HFFc6 (cell line): ENCODE data around the gene IL17RA. TPM values are rescaled to one million over a fixed set of nuclear protein-coding genes. Genes with fewer than 3 reads are reported as not detected.
"Not testable (repeated sequence)": the region's sequence is repeated elsewhere in the genome, so short reads cannot be mapped to it uniquely, and the experiment has no call there.

Experiments used
- DNase-seq: peaks from one replicate; pipeline ENCODE4 v3.0.0-alpha.2; 2018
- H3K27ac Mint-ChIP-seq: 2 replicates; pipeline ENCODE4 v1.8.0; 2020; ENCODE audit warnings: mild to moderate bottlenecking, mixed read lengths
- H3K27me3 Mint-ChIP-seq: 2 replicates; pipeline ENCODE4 v1.8.0; 2021; ENCODE audit warnings: mild to moderate bottlenecking, moderate library complexity, mixed read lengths; ENCODE audit not compliant: insufficient read depth
- H3K36me3 Mint-ChIP-seq: 2 replicates; pipeline ENCODE4 v1.8.0; 2021; ENCODE audit warnings: low read depth, mixed read lengths
- H3K4me1 Mint-ChIP-seq: 2 replicates; pipeline ENCODE4 v1.8.0; 2020; ENCODE audit warnings: low read depth, mixed read lengths
- H3K4me3 Mint-ChIP-seq: 2 replicates; pipeline ENCODE4 v1.8.0; 2020; ENCODE audit warnings: mild to moderate bottlenecking, moderate library complexity, mixed read lengths
- H3K9me3 Mint-ChIP-seq: 2 replicates; pipeline ENCODE4 v1.8.0; 2020; ENCODE audit warnings: mild to moderate bottlenecking, mixed read lengths
- CTCF ChIP-seq: fragments of 200-600 bp; sonication (generic); IDR thresholded peaks from 2 replicates; pipeline ENCODE4 v1.5.0; 2021; ENCODE audit warnings: antibody characterized with exemption, mild to moderate bottlenecking
- total RNA-seq, 6 experiments: library from RNA; stranded (reverse); fragmentation: NEBNext Ultra II Directional; extraction: Animal tissue kit (Norgen Biotek cat#: 25700); gene quantifications; 2 replicates in 1 of 6; 3 replicates in 5 of 6; pipeline ENCODE4 v1.2.3, GENCODE V29; 2021

Gene IL17RA
- total RNA-seq, 6 experiments from 2014 or later = 10.5 to 14.4 (median 13.7) TPM

- no peaks in the 10 kb centered on the region for H3K9me3 Mint-ChIP-seq
- no peaks in the 10 kb centered on the region for H3K27me3 Mint-ChIP-seq
- no peaks in the 10 kb centered on the region for H3K4me1 Mint-ChIP-seq
- H3K27ac Mint-ChIP-seq = no peak overlapping the region
- no peak for TF ChIP-seq CTCF
- DNase-seq = no peak
- no peak overlapping the region for H3K4me3 Mint-ChIP-seq
- peaks cover 11% of the 10 kb centered on the region for H3K36me3 Mint-ChIP-seq
These were observed 60.4 kb downstream of the IL17RA start for GRCh38 chr22:17145021-17145680.

- DNase-seq, H3K27ac Mint-ChIP-seq, H3K36me3 Mint-ChIP-seq, H3K4me3 Mint-ChIP-seq, H3K27me3 Mint-ChIP-seq, H3K9me3 Mint-ChIP-seq: not testable (repeated sequence)
- peaks cover 16% of the 10 kb centered on the region for H3K4me1 Mint-ChIP-seq
These were observed 62.7 kb downstream of the IL17RA start for GRCh38 chr22:17147458-17147857.

- Mint-ChIP-seq H3K27me3 (no peaks in the 10 kb centered on the region), H3K4me3 (no peak overlapping the region), H3K4me1 (peaks cover 17% of the 10 kb centered on the region), H3K36me3 (peaks cover 7% of the 10 kb centered on the region), H3K9me3 (no peaks in the 10 kb centered on the region), H3K27ac (no peak overlapping the region)
- no peak for DNase-seq
- TF ChIP-seq CTCF = no peak
These were observed 64.4 kb downstream of the IL17RA start for GRCh38 chr22:17149076-17149815.

DNA sequence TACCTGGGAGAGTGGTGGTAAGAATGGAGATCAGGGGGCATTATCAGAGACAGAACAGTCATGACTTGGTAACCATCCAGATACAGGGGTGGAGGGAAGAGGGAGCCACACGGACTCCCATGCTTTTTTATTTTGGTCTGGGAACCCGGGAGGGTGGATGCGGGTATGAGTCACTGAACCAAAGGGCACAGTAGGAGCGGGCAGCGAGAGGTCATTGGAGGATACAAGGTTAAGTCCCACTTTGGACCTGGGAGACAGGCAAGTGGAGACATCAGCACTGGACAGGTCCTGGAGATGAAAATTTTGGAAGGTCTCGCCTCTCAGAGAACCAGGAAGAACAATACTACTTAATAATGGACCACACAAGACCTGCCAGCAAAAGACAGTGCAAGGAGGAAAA is 67.5 kb downstream of the IL17RA start:
- no peak overlapping the region for H3K27ac Mint-ChIP-seq
- H3K27me3 Mint-ChIP-seq = no peaks in the 10 kb centered on the region
- no peak for TF ChIP-seq CTCF
- no peaks in the 10 kb centered on the region for H3K9me3 Mint-ChIP-seq
- no peak overlapping the region for H3K4me3 Mint-ChIP-seq
- peaks cover 30% of the 10 kb centered on the region for H3K4me1 Mint-ChIP-seq
- H3K36me3 Mint-ChIP-seq = peaks cover 12% of the 10 kb centered on the region
- DNase-seq = no peak

DNA sequence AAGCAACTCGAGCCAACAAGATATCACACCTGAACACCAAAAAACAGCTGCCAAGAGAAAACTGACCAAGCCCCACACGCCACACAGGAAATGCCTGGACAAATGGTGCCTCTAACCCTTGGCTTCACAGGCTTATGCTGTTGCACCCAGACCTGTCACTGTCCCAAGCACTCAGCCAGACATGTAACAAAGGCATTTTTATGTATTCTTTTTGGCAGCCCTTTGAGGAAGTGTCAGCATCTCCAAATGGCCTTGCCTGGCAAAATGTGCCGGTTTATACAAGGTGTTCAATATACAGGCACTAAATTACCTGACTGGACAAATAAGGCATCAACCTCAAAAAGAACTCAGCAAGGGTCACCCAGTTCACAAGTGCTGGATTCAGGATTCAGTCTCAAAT is 68.2 kb downstream of the IL17RA start:
- no peak for DNase-seq
- Mint-ChIP-seq H3K36me3 (peaks cover 6% of the 10 kb centered on the region; the same call in 1 of the 2 replicates), H3K4me1 (peaks cover 30% of the 10 kb centered on the region), H3K27me3 (no peaks in the 10 kb centered on the region), H3K27ac (no peak overlapping the region), H3K4me3 (no peak overlapping the region), H3K9me3 (no peaks in the 10 kb centered on the region)
- no peak for TF ChIP-seq CTCF

GRCh38 chr22:17155941-17156340 is 71.1 kb downstream of the IL17RA start:
- no peak for DNase-seq
- Mint-ChIP-seq H3K27me3 (no peaks in the 10 kb centered on the region; the same call in 1 of the 2 replicates), H3K27ac (no peak overlapping the region), H3K36me3 (peaks cover 6% of the 10 kb centered on the region; the same call in 1 of the 2 replicates), H3K4me1 (peaks cover 30% of the 10 kb centered on the region), H3K4me3 (no peak overlapping the region), H3K9me3 (no peaks in the 10 kb centered on the region)
- no peak for TF ChIP-seq CTCF
